Body of pancreas (tissue), 4 donors: ENCODE data around the gene GABRA1. TPM values are rescaled to one million over a fixed set of nuclear protein-coding genes. Genes with fewer than 3 reads are reported as not detected.

ENCODE experiments used
- ATAC-seq: fragments of 150-250 bp; one replicate; pipeline ENCODE4 v1.9.1; 2016
- DNase-seq, 4 donors: peaks; one replicate each; pipeline ENCODE4 v3.0.0-alpha.2; 2019
- H3K27ac ChIP-seq, 4 donors: fragments of 200-600 bp; sonication (generic); 1 replicate in 3 of 4; 2 replicates in 1 of 4; pipeline versions ENCODE4 v1.5.1 to v1.6.1; 2016 to 2019; ENCODE audit warnings: mild to moderate bottlenecking in 1 of 4, mixed read lengths in 1 of 4, moderate library complexity in 1 of 4
- H3K27me3 ChIP-seq, 2 donors: fragments of 200-600 bp; sonication (generic); one replicate each; pipeline ENCODE4 v1.6.0; 2016; ENCODE audit warnings: mild to moderate bottlenecking in 1 of 2
- H3K36me3 ChIP-seq, 2 donors: fragments of 200-600 bp; sonication (generic); replicated peaks in 1 of 2; 2 replicates each; pipeline ENCODE4 v1.5.1; 2016; ENCODE audit warnings: low read depth in 2 of 2; ENCODE audit not compliant: insufficient read depth in 1 of 2
- H3K4me1 ChIP-seq: fragments of 200-600 bp; sonication (generic); one replicate; pipeline ENCODE4 v1.6.0; 2016
- H3K4me3 ChIP-seq, 2 donors: fragments of 200-600 bp; sonication (generic); 1 replicate in 1 of 2; 2 replicates in 1 of 2; pipeline ENCODE4 v1.5.1; 2016 to 2019
- H3K9me3 ChIP-seq, 3 donors: fragments of 200-600 bp; sonication (generic); 1 replicate in 2 of 3; 2 replicates in 1 of 3; pipeline ENCODE4 v1.5.1; 2016
- POLR2A ChIP-seq, 3 donors: fragments of 450-650 bp; IDR thresholded peaks; one replicate each; pipeline ENCODE4 v1.6.1; 2016; ENCODE audit warnings: antibody characterized with exemption in 3 of 3, mild to moderate bottlenecking in 2 of 3
- WGBS, 2 donors: methylation state at CpG; one replicate each; pipeline ENCODE4 v1.1.5; 2017; 5-methylcytosine and 5-hydroxymethylcytosine counted together
- intact Hi-C: fragments of 100-400 bp; cut with DNase I; formaldehyde crosslinking; loops from one replicate; pipeline ENCODE4 v1.15.1; 2023
- total RNA-seq, 2 donors: library from RNA; depleted of rRNA; stranded (reverse); fragments of >200 nt; gene quantifications; one replicate each; pipeline ENCODE4 v1.1.0, GENCODE V29; 2016
- TF ChIP-seq, protein P1 (sequence below), 7 experiments: fragments of 450-650 bp in 4 of 7; fragments of 200-600 bp in 3 of 7; sonication (generic) in 3 of 7; IDR thresholded peaks; one replicate each; pipeline ENCODE4 v1.5.1; 2016 to 2019; ENCODE audit warnings: antibody characterized with exemption in 7 of 7

GABRA1 gene
- total RNA-seq, 2 donors from 2014 or later, result not detected

DNA sequence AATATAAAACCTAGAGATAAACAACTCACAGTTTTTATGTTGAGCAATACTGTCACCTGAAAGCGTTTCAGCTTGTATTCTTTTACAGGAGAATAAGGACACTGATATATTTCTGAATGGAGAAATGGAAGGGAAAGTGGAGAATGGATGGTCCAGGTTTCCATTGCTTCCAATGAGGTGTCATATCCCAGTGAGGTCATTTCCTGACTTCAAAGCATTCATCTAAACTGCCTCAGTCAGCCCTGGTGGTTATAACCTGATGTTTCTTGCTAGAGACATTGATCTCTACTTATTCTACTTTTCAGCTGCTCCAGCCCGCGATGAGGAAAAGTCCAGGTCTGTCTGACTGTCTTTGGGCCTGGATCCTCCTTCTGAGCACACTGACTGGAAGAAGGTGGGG lies 2.6 kb downstream of the GABRA1 start:
- no peak for ATAC-seq
- TF ChIP-seq, protein P1, sequence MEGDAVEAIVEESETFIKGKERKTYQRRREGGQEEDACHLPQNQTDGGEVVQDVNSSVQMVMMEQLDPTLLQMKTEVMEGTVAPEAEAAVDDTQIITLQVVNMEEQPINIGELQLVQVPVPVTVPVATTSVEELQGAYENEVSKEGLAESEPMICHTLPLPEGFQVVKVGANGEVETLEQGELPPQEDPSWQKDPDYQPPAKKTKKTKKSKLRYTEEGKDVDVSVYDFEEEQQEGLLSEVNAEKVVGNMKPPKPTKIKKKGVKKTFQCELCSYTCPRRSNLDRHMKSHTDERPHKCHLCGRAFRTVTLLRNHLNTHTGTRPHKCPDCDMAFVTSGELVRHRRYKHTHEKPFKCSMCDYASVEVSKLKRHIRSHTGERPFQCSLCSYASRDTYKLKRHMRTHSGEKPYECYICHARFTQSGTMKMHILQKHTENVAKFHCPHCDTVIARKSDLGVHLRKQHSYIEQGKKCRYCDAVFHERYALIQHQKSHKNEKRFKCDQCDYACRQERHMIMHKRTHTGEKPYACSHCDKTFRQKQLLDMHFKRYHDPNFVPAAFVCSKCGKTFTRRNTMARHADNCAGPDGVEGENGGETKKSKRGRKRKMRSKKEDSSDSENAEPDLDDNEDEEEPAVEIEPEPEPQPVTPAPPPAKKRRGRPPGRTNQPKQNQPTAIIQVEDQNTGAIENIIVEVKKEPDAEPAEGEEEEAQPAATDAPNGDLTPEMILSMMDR (IDR thresholded peaks at IDR 0.05), result no peak
- no peak for TF ChIP-seq POLR2A (IDR thresholded peaks at IDR 0.05)
- intact Hi-C loops, result no loop called here
- 58 to 64% methylated on average over 3 of the region's 3 CpGs for WGBS, 2 donors
- peaks cover 12% of the 10 kb centered on the region for H3K4me1 ChIP-seq
- no peaks in the 10 kb centered on the region for H3K9me3 ChIP-seq
- H3K36me3 ChIP-seq, result no peaks in the 10 kb centered on the region
- H3K27ac ChIP-seq, result no peak overlapping the region
- H3K4me3 ChIP-seq, result no peak overlapping the region
- DNase-seq, result no peak
- peaks cover 0 to 9% of the 10 kb centered on the region in 2 donors for H3K27me3 ChIP-seq

DNA sequence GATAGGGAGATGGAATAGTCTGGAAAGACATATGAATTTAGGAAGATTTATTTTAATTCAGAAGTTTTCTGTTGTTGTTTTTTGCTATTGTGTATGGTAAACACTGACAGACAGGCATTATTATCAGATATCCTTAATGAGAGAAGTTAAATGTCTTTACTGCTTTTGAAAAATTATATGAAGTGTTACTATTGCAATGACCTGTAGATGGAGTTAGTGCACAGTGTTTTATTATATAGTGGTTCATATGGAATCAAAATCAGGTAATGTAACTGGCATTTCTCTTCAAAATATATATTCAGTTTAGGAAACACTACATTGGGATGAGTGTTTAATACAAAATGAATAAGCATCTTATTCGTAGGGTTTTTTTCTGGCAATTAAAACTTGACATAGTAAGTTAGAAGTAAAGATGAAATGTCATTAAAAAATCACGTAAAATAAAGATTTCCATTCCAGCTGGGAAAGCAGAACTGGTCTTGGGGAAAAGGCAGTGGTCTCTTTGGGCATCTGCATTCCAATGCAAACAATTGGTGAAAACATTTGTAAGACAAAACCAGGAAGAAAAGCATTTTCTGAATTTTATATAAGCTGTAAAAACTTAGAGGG lies 3.9 kb downstream of the GABRA1 start:
- no peak for DNase-seq
- H3K36me3 ChIP-seq, result no peaks in the 10 kb centered on the region
- H3K4me3 ChIP-seq, result no peak overlapping the region
- H3K9me3 ChIP-seq, result no peaks in the 10 kb centered on the region
- ATAC-seq, result no peak
- H3K4me1 ChIP-seq, result peaks cover 12% of the 10 kb centered on the region
- intact Hi-C loops, result no loop called here
- 40 to 47% methylated on average over 2 of the region's 2 CpGs for WGBS, 2 donors
- peaks cover 0 to 9% of the 10 kb centered on the region in 2 donors for H3K27me3 ChIP-seq
- TF ChIP-seq, protein P1 (IDR thresholded peaks at IDR 0.05), result peak in 2 of 7 experiments; percentile 6 to 11
- no peak for TF ChIP-seq POLR2A (IDR thresholded peaks at IDR 0.05)
- H3K27ac ChIP-seq, result no peak overlapping the region

DNA sequence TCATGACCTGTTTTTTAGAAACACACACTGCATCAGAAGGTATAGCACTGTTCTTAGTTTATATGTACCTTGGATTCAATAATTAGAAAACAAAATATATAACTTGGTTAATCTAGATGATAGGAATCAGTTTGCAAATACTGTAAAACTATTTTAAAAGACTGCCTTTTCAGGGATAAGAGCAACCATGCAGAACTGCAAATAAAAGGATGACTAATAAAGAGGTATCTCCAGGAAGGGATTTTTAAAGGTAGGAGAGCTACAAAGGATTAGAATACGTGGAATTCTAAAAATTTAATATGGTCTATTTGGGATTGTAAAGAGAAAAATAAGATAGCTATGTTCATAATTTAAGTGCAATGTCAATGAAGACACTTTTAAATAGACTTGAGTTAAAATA lies 9.4 kb downstream of the GABRA1 start:
- Histone ChIP-seq H3K27me3 (no peaks in the 10 kb centered on the region), H3K36me3 (no peaks in the 10 kb centered on the region), H3K4me3 (no peak overlapping the region), H3K4me1 (no peaks in the 10 kb centered on the region), H3K27ac (no peak overlapping the region), H3K9me3 (no peaks in the 10 kb centered on the region)
- ATAC-seq (no peak), DNase-seq (no peak)
- intact Hi-C loops, result no loop called here
- WGBS, 2 donors, result 38 to 61% methylated on average over 1 of the region's 1 CpG
- TF ChIP-seq, protein P1 (IDR thresholded peaks at IDR 0.05), result no peak
- no peak for TF ChIP-seq POLR2A (IDR thresholded peaks at IDR 0.05)

DNA sequence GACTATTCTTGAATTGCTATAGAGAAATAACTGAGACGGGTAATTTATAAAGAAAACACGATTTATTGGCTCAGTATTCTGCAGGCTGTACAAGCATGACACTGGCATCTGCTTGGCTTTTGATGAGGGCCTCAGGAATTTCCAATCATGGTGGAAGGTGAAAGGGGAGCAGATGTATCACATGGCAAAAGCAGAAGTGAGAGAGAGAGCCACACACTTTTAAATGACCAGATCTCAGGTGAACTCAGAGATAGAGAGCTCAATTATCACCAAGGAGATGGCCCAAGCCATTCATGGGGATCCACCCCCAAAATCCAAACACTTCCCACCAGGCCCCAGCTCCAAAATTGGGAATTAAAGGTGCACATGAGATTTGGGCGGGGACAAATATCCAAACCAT lies 15.3 kb downstream of the GABRA1 start:
- H3K4me3 ChIP-seq, result no peak overlapping the region
- 66 to 70% methylated on average over 3 of the region's 3 CpGs for WGBS, 2 donors
- no peak for ATAC-seq
- intact Hi-C loops, result no loop called here
- no peak for DNase-seq
- no peaks in the 10 kb centered on the region for H3K9me3 ChIP-seq
- no peaks in the 10 kb centered on the region for H3K36me3 ChIP-seq
- TF ChIP-seq, protein P1 (IDR thresholded peaks at IDR 0.05), result no peak
- no peak for TF ChIP-seq POLR2A (IDR thresholded peaks at IDR 0.05)
- no peak overlapping the region for H3K27ac ChIP-seq
- H3K4me1 ChIP-seq, result no peaks in the 10 kb centered on the region
- no peaks in the 10 kb centered on the region for H3K27me3 ChIP-seq

DNA sequence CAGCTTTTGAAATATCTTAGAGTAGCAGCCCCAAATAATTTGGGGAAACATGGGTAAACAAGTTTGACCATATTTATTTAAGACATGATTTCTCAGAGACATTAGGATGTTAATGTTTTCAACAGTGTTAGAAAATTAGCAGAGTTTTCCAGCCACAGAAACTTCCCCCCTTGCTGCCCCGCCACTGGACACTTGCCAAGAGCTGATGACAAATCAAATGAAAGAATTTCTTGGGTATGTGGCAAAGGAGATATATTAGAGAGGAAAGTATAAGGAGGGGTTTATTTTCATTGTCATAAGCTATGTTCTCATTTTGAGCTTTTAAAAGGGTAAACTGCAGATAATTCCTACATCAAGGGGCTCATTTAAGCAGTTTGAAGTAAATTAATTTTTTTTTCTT lies 15.9 kb downstream of the GABRA1 start:
- H3K4me3 ChIP-seq, result no peak overlapping the region
- H3K4me1 ChIP-seq, result no peaks in the 10 kb centered on the region
- no peak for TF ChIP-seq POLR2A (IDR thresholded peaks at IDR 0.05)
- TF ChIP-seq, protein P1 (IDR thresholded peaks at IDR 0.05), result no peak
- no peak for ATAC-seq
- H3K27ac ChIP-seq, result no peak overlapping the region
- no peaks in the 10 kb centered on the region for H3K9me3 ChIP-seq
- intact Hi-C loops, result no loop called here
- no peak for DNase-seq
- no peaks in the 10 kb centered on the region for H3K27me3 ChIP-seq
- WGBS, 2 donors, result 38 to 52% methylated on average over 1 of the region's 1 CpG
- no peaks in the 10 kb centered on the region for H3K36me3 ChIP-seq
